Eye (tissue), 1 donor: Measurements from ENCODE around the gene TOMM40L.

Source experiments
- DNase-seq: peaks from one replicate; pipeline ENCODE4 v3.0.0-alpha.2; 2015

The TOMM40L gene

GRCh38 chr1:161258439-161259344, 32.8 kb downstream of the TOMM40L start, which contains the start of gene PCP4L1:
TSS of gene PCP4L1 (plus strand) at chr1:161258745. CDS start at chr1:161258975, 230 bp downstream.
- DNase-seq: peak; percentile 90

GRCh38 chr1:161259345-161259702, 33.5 kb downstream of the TOMM40L start:
- DNase-seq: no peak

- DNase-seq: no peak
These were observed 33.9 kb downstream of the TOMM40L start for GRCh38 chr1:161259765-161260164.

- peak; percentile 17 for DNase-seq
These were observed 34.8 kb downstream of the TOMM40L start for GRCh38 chr1:161260376-161261260.

GRCh38 chr1:161261261-161262235, 35.7 kb downstream of the TOMM40L start:
- peak; percentile 80 for DNase-seq

GRCh38 chr1:161265305-161265704, 39.4 kb downstream of the TOMM40L start:
- DNase-seq: no peak

GRCh38 chr1:161266202-161266601, 40.3 kb downstream of the TOMM40L start:
- no peak for DNase-seq

GRCh38 chr1:161266836-161267235, 41.0 kb downstream of the TOMM40L start:
- DNase-seq: no peak

- DNase-seq: no peak
These were observed 41.5 kb downstream of the TOMM40L start for GRCh38 chr1:161267321-161267720.

- peak; percentile 19 for DNase-seq
These were observed 47.5 kb downstream of the TOMM40L start for GRCh38 chr1:161273402-161273801.

GRCh38 chr1:161274874-161275273, 49.0 kb downstream of the TOMM40L start:
- peak; percentile 61 for DNase-seq
